Measurements from ENCODE around the gene LRP10. TPM values are rescaled to one million over a fixed set of nuclear protein-coding genes. Genes with fewer than 3 reads are reported as not detected.
"Not testable (repeated sequence)": the region's sequence is repeated elsewhere in the genome, so short reads cannot be mapped to it uniquely, and the experiment has no call there.

LRP10 gene
- total and polyA plus RNA-seq, 4 donors = 25.7 to 148 (median 94.0) TPM

- Histone ChIP-seq H3K4me3 (no peak overlapping the region), H3K9me3 (ENCODE audit: control insufficient read depth in 4 of 4, insufficient read depth in 3 of 4, low read length in 3 of 4) (no peaks in the 10 kb centered on the region), H3K9ac (ENCODE audit: insufficient read depth in 1 of 2, low read length in 2 of 2) (no peak overlapping the region), H3K27me3 (ENCODE audit: control insufficient read depth in 3 of 3, insufficient read depth in 3 of 3, low read length in 2 of 3) (no peaks in the 10 kb centered on the region), H3K27ac (ENCODE audit: low read depth in 1 of 2, low read length in 1 of 2) (no peak overlapping the region), H3K4me1 (ENCODE audit: control insufficient read depth in 5 of 5, insufficient read depth in 5 of 5, low read length in 5 of 5) (peaks cover 0 to 2% (median 0%) of the 10 kb centered on the region in 5 donors), H3K36me3 (ENCODE audit: control insufficient read depth in 4 of 4, insufficient read depth in 4 of 4, low read length in 4 of 4) (peaks cover 35 to 40% (median 36%) of the 10 kb centered on the region in 4 donors)
- no peak for TF ChIP-seq CTCF (IDR thresholded peaks at IDR 0.05; ENCODE audit: control extremely low read depth, extremely low read depth)
- no peak for DNase-seq
- no peak for ATAC-seq (ENCODE audit: insufficient read depth, low FRiP score)
- WGBS, 2 donors = 49 to 67% methylated on average over 8 of the region's 8 CpGs
These were observed 37.1 kb downstream of the LRP10 start for GRCh38 chr14:22908601-22909000.

- no peaks in the 10 kb centered on the region for H3K27me3 ChIP-seq (ENCODE audit: control insufficient read depth in 3 of 3, insufficient read depth in 3 of 3, low read length in 2 of 3)
- no peak for ATAC-seq (ENCODE audit: insufficient read depth, low FRiP score)
- H3K4me3 ChIP-seq = no peak overlapping the region
- no peaks in the 10 kb centered on the region for H3K9me3 ChIP-seq (ENCODE audit: control insufficient read depth in 4 of 4, insufficient read depth in 3 of 4, low read length in 3 of 4)
- H3K27ac ChIP-seq (ENCODE audit: low read depth in 1 of 2, low read length in 1 of 2) = no peak overlapping the region
- H3K36me3 ChIP-seq (ENCODE audit: control insufficient read depth in 4 of 4, insufficient read depth in 4 of 4, low read length in 4 of 4) = peaks cover 17 to 21% (median 18%) of the 10 kb centered on the region in 4 donors
- H3K9ac ChIP-seq (ENCODE audit: insufficient read depth in 1 of 2, low read length in 2 of 2) = no peak overlapping the region
- 93 to 95% methylated on average over 5 of the region's 5 CpGs for WGBS, 2 donors
- no peak for TF ChIP-seq CTCF (IDR thresholded peaks at IDR 0.05; ENCODE audit: control extremely low read depth, extremely low read depth)
- no peak for DNase-seq
- peaks cover 0 to 2% (median 0%) of the 10 kb centered on the region in 5 donors for H3K4me1 ChIP-seq (ENCODE audit: control insufficient read depth in 5 of 5, insufficient read depth in 5 of 5, low read length in 5 of 5)
These were observed 39.4 kb downstream of the LRP10 start for GRCh38 chr14:22910916-22911315.

GRCh38 chr14:22914836-22915235 lies 43.3 kb downstream of the LRP10 start:
- DNase-seq; H3K9me3 ChIP-seq (ENCODE audit: control insufficient read depth in 4 of 4, insufficient read depth in 3 of 4, low read length in 3 of 4); H3K4me3 ChIP-seq; H3K27me3 ChIP-seq (ENCODE audit: control insufficient read depth in 3 of 3, insufficient read depth in 3 of 3, low read length in 2 of 3); H3K36me3 ChIP-seq (ENCODE audit: control insufficient read depth in 4 of 4, insufficient read depth in 4 of 4, low read length in 4 of 4); ATAC-seq (ENCODE audit: insufficient read depth, low FRiP score); H3K27ac ChIP-seq (ENCODE audit: low read depth in 1 of 2, low read length in 1 of 2); H3K9ac ChIP-seq (ENCODE audit: insufficient read depth in 1 of 2, low read length in 2 of 2): not testable (repeated sequence)
- WGBS, 2 donors = 78 to 89% methylated on average over 4 of the region's 4 CpGs
- peaks cover 0 to 13% (median 6%) of the 10 kb centered on the region in 5 donors for H3K4me1 ChIP-seq (ENCODE audit: control insufficient read depth in 5 of 5, insufficient read depth in 5 of 5, low read length in 5 of 5)

GRCh38 chr14:22915886-22916521 lies 44.5 kb downstream of the LRP10 start:
- Histone ChIP-seq H3K36me3 (ENCODE audit: control insufficient read depth in 4 of 4, insufficient read depth in 4 of 4, low read length in 4 of 4) (peaks cover 3 to 19% (median 9%) of the 10 kb centered on the region in 4 donors), H3K4me3 (no peak overlapping the region), H3K9me3 (ENCODE audit: control insufficient read depth in 4 of 4, insufficient read depth in 3 of 4, low read length in 3 of 4) (no peaks in the 10 kb centered on the region), H3K27ac (ENCODE audit: low read depth in 1 of 2, low read length in 1 of 2) (peak overlapping the region in 1 of 2 donors; percentile 77), H3K4me1 (ENCODE audit: control insufficient read depth in 5 of 5, insufficient read depth in 5 of 5, low read length in 5 of 5) (peaks cover 0 to 13% (median 6%) of the 10 kb centered on the region in 5 donors), H3K9ac (ENCODE audit: insufficient read depth in 1 of 2, low read length in 2 of 2) (peak overlapping the region in 1 of 2 donors; percentile 20), H3K27me3 (ENCODE audit: control insufficient read depth in 3 of 3, insufficient read depth in 3 of 3, low read length in 2 of 3) (no peaks in the 10 kb centered on the region)
- 38 to 63% methylated on average over 8 of the region's 8 CpGs for WGBS, 2 donors
- DNase-seq = peak in 1 of 3 donors; percentile 19
- no peak for TF ChIP-seq CTCF (IDR thresholded peaks at IDR 0.05; ENCODE audit: control extremely low read depth, extremely low read depth)
- ATAC-seq (ENCODE audit: insufficient read depth, low FRiP score) = no peak
